HG03103 (cell line): ENCODE measurements around the gene FAM50A.
"Not testable (repeated sequence)": the region's sequence is repeated elsewhere in the genome, so short reads cannot be mapped to it uniquely, and the experiment has no call there.

Experiments used
- ATAC-seq: cut with Tn5 transposase; IDR thresholded peaks from one replicate; pipeline ENCODE4 v1.9.1; 2021; ENCODE audit warnings: low read depth; ENCODE audit not compliant: unreplicated experiment

Gene FAM50A

GRCh38 chrX:154481195-154481594, 37.3 kb downstream of the FAM50A start:
- no peak for ATAC-seq

DNA sequence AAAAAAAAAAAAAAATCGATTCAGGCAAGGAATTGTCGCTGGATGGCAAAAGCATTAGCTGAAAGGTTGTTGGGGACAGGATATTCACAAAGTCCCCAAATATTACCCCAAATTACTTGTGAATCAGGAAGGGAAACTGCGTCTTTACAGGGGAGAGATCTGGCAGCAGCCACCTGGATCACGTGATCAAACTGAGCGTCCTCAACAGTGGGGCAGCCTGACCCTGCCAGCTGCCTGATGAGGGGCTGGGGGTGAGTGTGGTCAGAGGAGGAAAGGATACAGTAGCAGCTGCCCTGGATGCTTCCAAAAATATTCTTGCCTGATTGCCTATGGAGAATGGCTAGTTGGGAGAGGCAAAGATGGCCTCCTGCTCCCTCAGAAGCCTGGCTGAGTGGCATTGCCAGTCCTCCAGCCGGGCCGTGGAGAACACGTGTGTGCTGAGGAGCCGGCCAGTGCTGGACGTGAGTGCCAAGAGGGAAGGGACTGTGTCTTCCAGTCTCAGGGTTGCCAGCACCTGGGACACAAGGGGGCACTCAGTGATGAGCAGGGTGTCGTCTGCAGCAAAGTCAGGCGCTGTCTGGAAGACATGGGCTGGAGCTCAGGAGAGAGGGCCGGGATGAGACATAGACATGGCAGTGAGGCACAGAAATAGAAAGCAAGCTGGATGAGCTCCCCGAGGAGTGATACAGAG, 38.1 kb downstream of the FAM50A start:
- ATAC-seq: no peak

DNA sequence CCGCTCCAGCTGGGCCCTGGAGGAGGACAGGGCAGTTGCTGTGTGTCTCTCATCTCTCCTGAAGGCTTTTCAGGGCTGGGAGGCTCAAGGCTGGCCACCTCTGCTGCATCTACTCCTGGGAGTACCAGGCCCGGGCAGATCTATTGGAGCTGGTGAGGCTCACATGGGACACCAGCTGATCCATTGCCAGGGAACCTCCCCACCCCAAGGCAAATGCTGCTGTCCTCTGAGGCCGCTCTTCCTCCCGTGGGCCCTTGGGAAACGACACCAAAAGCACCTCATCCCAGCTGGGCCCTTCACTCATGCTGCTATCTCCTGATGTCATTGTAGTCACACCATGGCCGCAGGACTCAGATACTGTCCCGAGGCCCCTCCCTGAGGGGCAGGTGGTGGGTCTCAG, 38.8 kb downstream of the FAM50A start:
- ATAC-seq: no peak

- ATAC-seq: no peak
Measured at GRCh38 chrX:154483325-154483724, 39.4 kb downstream of the FAM50A start.

DNA sequence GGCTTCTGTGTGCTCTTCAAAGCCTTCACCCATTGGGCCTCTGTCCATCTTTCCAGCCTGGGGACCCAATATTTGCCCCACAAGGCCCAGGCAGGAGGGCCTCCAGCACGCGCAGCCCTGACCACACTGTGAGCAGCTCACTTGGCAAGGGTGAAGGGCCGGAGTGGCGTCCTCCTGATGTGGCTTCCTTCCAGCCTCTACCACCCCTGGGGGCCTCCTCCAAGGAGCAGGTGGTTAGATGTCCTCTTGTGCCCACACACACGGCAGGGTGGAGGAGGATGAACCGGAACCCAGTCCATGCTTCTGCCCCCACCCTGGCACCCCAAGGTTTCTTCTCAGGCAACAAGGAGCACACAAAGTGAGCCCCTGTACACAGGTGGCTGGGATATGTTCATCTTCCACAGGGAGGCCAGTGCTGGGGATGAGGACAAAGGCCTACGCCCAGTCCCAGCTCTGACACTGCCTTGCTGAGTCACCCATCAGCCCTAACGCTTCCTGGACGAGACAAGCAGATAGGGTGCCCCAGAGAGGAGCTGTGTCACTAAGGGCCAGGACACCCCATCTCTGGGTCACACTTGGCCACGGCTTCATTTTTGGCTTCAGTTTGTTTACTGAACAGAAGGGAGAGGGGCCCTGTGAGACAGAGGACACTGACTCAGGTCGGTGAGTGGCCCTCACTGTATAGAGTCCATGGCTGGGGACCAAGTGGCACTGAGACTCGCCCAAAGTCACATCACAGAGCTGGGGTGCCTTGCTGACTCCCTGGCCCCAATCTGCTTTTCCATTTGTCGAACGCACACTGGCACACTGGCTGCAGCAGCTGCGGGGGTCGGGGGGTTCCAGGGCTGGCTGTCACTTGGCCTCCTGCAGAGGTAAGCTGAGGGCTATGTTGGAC, 40.6 kb downstream of the FAM50A start:
- ATAC-seq: no peak

DNA sequence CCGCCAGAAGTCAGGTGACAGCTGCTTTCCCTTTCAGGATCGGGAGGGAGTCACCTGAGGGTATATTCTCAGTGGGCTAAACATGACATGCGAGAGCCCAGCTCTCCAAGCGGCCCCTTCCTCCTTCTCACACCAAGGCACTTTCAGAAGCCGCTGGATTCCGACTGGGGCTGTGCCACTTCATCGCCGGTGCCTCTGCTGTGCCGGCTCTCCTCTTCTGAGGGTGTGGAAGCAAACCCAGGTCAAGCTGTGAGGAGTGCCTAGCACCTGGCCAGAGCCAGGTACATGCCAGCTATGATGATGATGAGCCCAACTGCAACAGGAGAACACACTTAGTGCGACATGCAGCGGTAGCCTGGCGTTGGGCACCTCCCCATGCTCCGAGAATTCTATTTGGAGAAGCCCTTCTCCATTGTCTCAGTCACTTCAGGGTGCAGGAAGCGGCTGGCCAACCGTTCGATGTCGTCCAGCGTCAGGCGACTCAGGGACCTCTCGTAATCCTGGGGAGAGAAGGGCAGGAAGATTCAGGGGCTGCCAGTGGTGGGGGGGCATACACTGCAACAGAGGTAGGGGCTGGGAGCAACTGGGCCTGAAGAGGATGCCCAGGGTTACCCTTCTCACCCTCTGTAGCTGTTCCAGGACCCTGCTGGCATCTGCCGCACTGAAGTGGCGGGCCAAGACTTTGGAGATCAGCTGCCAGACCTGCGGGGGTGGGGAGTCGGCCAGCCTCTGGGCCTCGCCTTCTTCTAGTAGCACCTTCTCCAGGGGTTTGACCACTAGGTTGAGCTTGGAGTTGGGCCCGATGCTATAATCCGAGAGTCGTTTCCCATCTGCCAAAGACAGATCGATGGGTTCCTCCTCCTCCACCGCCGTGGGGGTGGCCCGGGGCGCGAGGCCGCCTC, 41.5 kb downstream of the FAM50A start:
- ATAC-seq: no peak

DNA sequence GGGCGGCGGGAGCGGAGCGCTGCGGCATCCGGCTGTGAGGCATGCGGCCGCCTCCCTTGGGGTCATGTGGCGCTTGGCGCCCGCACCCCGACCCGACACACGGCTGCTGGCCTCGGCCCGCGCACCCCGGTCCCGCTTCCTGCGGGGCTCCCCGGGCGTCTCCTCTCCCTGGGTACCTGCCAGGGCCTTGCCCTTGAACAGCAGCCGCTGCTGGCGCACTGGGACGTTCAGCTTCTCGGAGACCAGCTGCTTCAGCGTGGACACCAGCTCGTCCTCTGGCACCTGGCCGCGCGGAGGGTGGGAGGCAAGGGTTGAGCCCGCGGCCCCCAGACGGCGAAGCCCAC, 42.1 kb downstream of the FAM50A start:
- no peak for ATAC-seq

- no peak for ATAC-seq
Measured at GRCh38 chrX:154486396-154487207, 42.7 kb downstream of the FAM50A start, which contains the start of gene UBL4A. Gene UBL4A (minus strand): TSS chrX:154486615. CDS start chrX:154486584, 31 bp downstream.

DNA sequence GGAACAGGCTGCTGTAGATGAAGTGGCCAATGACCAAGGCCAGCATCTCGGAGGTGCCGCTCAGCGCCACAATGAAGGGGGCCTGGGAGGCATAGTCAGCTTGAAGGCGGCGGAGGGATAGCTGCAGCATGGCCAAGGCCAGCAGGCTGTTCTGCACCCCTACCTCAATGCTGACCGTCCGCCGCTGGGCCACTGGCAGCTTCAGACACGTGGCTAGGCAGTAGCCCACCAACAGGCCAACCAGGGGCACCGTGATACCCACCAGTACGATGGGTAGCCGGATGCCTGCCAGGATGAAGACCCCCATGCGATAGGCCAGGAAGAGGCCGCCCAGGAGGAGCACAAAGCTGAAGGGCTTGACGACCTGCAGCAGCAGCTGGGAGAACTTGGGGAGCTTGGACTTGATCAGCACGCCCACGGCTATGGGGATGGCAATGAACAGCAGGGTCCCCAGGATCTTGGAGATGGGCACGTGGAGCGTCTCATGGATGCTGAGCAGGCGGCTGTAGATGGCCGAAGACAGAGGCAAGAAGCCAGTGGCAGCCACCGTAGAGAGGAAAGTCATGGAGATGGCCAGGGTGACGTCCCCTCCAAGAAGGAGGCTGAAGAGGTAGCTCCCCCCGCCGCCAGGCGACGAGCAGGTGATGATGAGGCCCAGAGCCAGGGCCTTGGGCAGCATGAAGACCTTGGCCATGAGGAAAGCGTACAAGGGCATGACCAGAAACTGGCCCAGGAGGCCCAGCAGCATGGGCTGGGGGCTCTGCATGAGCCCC, 43.8 kb downstream of the FAM50A start:
- ATAC-seq: no peak

DNA sequence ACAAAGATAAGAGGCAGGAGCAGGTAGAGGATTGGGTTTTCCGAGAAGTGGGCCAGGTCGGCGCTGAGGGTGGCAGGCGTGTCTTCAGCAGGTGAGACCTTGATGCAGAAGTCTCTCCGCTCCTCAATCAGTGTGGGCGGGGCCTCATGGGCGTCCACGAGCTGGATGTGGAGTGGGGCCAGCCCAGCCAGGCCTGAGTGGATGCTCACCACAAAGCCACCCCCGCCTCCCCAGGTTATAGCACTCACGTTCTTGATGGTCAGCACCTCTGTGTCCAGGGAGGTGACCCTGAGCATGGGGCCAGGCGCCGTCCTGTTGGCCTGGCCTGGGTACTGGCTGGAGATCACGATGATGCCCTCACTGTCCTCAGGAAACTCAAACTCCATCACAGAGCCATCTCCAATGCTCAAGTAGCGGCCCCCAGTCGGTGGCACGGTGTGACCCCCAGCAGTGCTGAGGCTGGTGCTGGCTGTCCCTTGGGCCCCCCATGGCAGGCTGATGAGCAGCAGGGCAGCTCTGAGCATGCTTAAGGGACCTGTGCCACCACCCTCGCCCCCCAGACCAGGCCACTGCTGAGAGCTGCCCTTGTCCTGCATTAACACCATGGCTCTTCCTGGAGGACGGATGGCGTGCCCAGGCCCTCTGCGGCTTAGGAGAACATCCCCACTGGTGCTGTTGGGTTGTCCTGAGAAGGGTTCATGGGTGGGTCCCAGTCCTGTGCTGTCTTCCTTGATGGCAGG, 44.6 kb downstream of the FAM50A start:
- ATAC-seq: no peak

DNA sequence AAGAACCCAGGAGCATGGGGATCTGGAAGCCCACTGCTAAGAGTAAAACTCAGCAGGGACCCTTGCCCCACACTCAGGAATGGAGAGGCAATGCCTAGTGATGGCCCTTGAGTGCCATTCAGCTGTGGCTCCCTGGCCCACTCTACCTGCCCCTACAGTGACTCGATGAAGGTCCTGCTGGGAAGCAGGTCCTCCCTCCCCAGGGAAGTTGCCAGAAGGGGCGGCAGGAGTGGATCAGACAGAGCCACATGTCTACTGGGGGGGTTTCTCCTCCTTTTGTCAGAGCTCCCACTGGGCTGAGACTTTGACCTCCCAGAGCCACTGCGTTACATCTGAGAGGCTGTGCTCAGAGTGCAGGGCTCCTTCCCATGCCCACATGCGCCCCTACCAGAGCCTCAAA, 45.2 kb downstream of the FAM50A start:
- no peak for ATAC-seq

GRCh38 chrX:154490021-154490413, 46.1 kb downstream of the FAM50A start:
- ATAC-seq: no peak

GRCh38 chrX:154490414-154491083, 46.6 kb downstream of the FAM50A start, which contains the start of gene SLC10A3:
Gene SLC10A3 (minus strand): TSS chrX:154490629. CDS start chrX:154488940, 1,689 bp downstream.
- peak; percentile 62 for ATAC-seq

DNA sequence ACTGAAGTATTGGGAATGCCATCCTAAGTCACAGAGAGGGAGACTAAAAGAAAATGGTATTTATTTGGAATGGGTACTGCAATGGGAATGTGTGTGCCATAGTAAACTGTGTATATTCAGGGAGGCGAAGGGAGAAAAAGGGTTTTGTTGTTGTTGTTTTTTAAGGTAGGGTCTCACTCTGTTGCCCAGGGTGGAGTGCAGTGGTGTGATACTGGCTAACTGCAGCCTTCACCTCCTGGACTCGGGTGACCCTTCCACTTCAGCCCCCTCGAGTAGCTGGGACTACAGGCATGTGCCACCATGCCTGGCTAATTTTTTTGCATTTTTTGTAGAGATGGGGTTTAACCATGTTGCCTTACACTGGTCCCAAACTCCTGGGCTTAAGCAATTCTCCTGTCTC, 50.8 kb downstream of the FAM50A start:
- ATAC-seq: no peak

- ATAC-seq: no peak
Measured at GRCh38 chrX:154495472-154495922, 51.6 kb downstream of the FAM50A start.

- ATAC-seq: not testable (repeated sequence)
Measured at GRCh38 chrX:154496591-154497137, 52.7 kb downstream of the FAM50A start.
